Gastrocnemius medialis (tissue), 4 donors: Measurements from ENCODE around the gene ZNF354B.

ENCODE experiments used
- POLR2A ChIP-seq, 2 donors: fragments of 450-650 bp; IDR thresholded peaks; one replicate each; pipeline ENCODE4 v1.6.1; 2017; ENCODE audit warnings: antibody characterized with exemption in 2 of 2, mild to moderate bottlenecking in 2 of 2, moderate library complexity in 2 of 2
- TF ChIP-seq, protein P1 (sequence below), 5 experiments: fragments of 450-650 bp in 3 of 5; fragments of 200-600 bp in 2 of 5; sonication (generic) in 2 of 5; IDR thresholded peaks in 4 of 5; conservative IDR thresholded peaks in 1 of 5; 1 replicate in 4 of 5; 2 replicates in 1 of 5; pipeline ENCODE4 v1.5.1; 2016 to 2019; ENCODE audit warnings: antibody characterized with exemption in 5 of 5, mild to moderate bottlenecking in 3 of 5, moderate library complexity in 3 of 5

DNA sequence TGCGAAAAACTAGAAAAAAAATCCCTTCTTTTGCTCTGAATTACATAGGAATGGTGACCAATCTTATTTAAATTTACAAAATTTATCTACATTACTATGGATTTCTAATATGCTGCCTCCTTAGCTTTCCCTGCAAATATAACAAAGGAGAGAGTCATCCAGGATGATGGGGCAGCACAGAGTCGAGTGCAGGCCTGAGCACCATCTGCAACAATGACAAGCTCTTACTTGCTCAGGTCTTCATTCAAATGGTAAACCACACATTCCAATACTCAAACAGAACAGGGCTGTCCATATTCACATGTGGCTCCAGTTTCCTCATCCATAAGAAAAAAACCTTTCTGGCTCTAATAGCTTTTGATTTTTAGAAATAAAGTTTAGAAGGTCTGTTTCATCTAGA lies 33.5 kb upstream of the ZNF354B start:
- TF ChIP-seq, protein P1, sequence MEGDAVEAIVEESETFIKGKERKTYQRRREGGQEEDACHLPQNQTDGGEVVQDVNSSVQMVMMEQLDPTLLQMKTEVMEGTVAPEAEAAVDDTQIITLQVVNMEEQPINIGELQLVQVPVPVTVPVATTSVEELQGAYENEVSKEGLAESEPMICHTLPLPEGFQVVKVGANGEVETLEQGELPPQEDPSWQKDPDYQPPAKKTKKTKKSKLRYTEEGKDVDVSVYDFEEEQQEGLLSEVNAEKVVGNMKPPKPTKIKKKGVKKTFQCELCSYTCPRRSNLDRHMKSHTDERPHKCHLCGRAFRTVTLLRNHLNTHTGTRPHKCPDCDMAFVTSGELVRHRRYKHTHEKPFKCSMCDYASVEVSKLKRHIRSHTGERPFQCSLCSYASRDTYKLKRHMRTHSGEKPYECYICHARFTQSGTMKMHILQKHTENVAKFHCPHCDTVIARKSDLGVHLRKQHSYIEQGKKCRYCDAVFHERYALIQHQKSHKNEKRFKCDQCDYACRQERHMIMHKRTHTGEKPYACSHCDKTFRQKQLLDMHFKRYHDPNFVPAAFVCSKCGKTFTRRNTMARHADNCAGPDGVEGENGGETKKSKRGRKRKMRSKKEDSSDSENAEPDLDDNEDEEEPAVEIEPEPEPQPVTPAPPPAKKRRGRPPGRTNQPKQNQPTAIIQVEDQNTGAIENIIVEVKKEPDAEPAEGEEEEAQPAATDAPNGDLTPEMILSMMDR (IDR thresholded peaks at IDR 0.05 in 4 of 5, conservative IDR thresholded peaks at IDR 0.05 in 1 of 5) = no peak
- no peak for TF ChIP-seq POLR2A (IDR thresholded peaks at IDR 0.05)
